Trophoblast cell (in vitro differentiated cells and primary cell): ENCODE results near the gene TSC2.
"Not testable (repeated sequence)": the region's sequence is repeated elsewhere in the genome, so short reads cannot be mapped to it uniquely, and the experiment has no call there.

ENCODE experiments used
- DNase-seq, 2 donors: peaks; one replicate each; pipeline ENCODE4 v3.0.0-alpha.2; 2016
- H2AFZ ChIP-seq: 2 replicates; pipeline ENCODE4 v1.6.1; 2013; ENCODE audit warnings: low read length, moderate library complexity, mild to moderate bottlenecking; ENCODE audit not compliant: insufficient read depth, poor library complexity
- H2AK5ac ChIP-seq: 2 replicates; pipeline ENCODE4 v1.6.1; 2013; ENCODE audit warnings: mild to moderate bottlenecking, low read length
- H2BK120ac ChIP-seq: 2 replicates; pipeline ENCODE4 v1.6.1; 2013; ENCODE audit warnings: low read length, mild to moderate bottlenecking, moderate library complexity; ENCODE audit not compliant: insufficient read depth, poor library complexity
- H2BK12ac ChIP-seq: 2 replicates; pipeline ENCODE4 v1.6.1; 2013; ENCODE audit warnings: mild to moderate bottlenecking, low read length, moderate library complexity
- H2BK5ac ChIP-seq: 2 replicates; pipeline ENCODE4 v1.6.1; 2013; ENCODE audit warnings: low read length, low read depth, moderate library complexity, mild to moderate bottlenecking; ENCODE audit not compliant: poor library complexity
- H3K14ac ChIP-seq: 2 replicates; pipeline ENCODE4 v1.6.1; 2013; ENCODE audit warnings: mild to moderate bottlenecking, low read length
- H3K18ac ChIP-seq: 2 replicates; pipeline ENCODE4 v1.6.1; 2013; ENCODE audit warnings: mild to moderate bottlenecking, low read length
- H3K23ac ChIP-seq: 2 replicates; pipeline ENCODE4 v1.6.1; 2013; ENCODE audit warnings: low read length
- H3K27ac ChIP-seq: 2 replicates; pipeline ENCODE4 v1.5.1; 2013; ENCODE audit warnings: low read depth, mild to moderate bottlenecking, inconsistent platforms, low read length, moderate library complexity
- H3K27me3 ChIP-seq: 2 replicates; pipeline ENCODE4 v1.6.1; 2013; ENCODE audit warnings: inconsistent platforms, mild to moderate bottlenecking, low read length, moderate library complexity; ENCODE audit not compliant: insufficient read depth
- H3K36me3 ChIP-seq, 2 experiments: 1 replicate in 1 of 2; 2 replicates in 1 of 2; pipeline ENCODE4 v1.6.1; 2013; ENCODE audit warnings: low read length in 2 of 2, mild to moderate bottlenecking in 2 of 2, moderate library complexity in 1 of 2; ENCODE audit not compliant: insufficient read depth in 2 of 2, control insufficient read depth in 1 of 2
- H3K4ac ChIP-seq: 2 replicates; pipeline ENCODE4 v1.6.1; 2013; ENCODE audit warnings: low read depth, mild to moderate bottlenecking, low read length, moderate library complexity
- H3K4me1 ChIP-seq, 2 experiments: 1 replicate in 1 of 2; 2 replicates in 1 of 2; pipeline ENCODE4 v1.6.1; 2013; ENCODE audit warnings: low read length in 2 of 2, mild to moderate bottlenecking in 2 of 2, moderate library complexity in 1 of 2; ENCODE audit not compliant: insufficient read depth in 2 of 2, control insufficient read depth in 1 of 2
- H3K4me2 ChIP-seq: 2 replicates; pipeline ENCODE4 v1.6.1; 2013; ENCODE audit warnings: inconsistent platforms, mild to moderate bottlenecking, low read length, moderate library complexity
- H3K4me3 ChIP-seq: 2 replicates; pipeline ENCODE4 v1.5.1; 2013; ENCODE audit warnings: mild to moderate bottlenecking, low read depth, low read length, inconsistent platforms
- H3K79me1 ChIP-seq: one replicate; pipeline ENCODE4 v1.6.1; 2013; ENCODE audit warnings: low read length
- H3K79me2 ChIP-seq: 2 replicates; pipeline ENCODE4 v1.6.1; 2013; ENCODE audit warnings: low read length, mild to moderate bottlenecking; ENCODE audit not compliant: control insufficient read depth, insufficient read depth, poor library complexity
- H3K9ac ChIP-seq: 2 replicates; pipeline ENCODE4 v1.6.1; 2013; ENCODE audit warnings: mild to moderate bottlenecking, low read length
- H3K9me3 ChIP-seq: 2 replicates; pipeline ENCODE4 v1.6.1; 2013; ENCODE audit warnings: low read depth, mild to moderate bottlenecking, control low read depth, inconsistent platforms, low read length; ENCODE audit not compliant: insufficient read depth
- H4K12ac ChIP-seq: 2 replicates; pipeline ENCODE4 v1.6.1; 2013; ENCODE audit warnings: low read depth, mild to moderate bottlenecking, low read length, moderate library complexity
- H4K8ac ChIP-seq: 2 replicates; pipeline ENCODE4 v1.6.1; 2013; ENCODE audit warnings: low read depth, mild to moderate bottlenecking, low read length, moderate library complexity
- H4K91ac ChIP-seq: one replicate; pipeline ENCODE4 v1.6.1; 2013; ENCODE audit warnings: low read depth, mild to moderate bottlenecking, low read length, moderate library complexity
- WGBS: extraction: QIAGEN DNeasy Blood & Tissue Kit; methylation state at CpG from one replicate; pipeline ENCODE4 v1.1.7; 2013; ENCODE audit warnings: missing lambda C conversion rate; ENCODE audit not compliant: insufficient read length, insufficient coverage; ENCODE audit errors: extremely low coverage; 5-methylcytosine and 5-hydroxymethylcytosine counted together

TSC2 gene

GRCh38 chr16:2124694-2125444, 77.1 kb downstream of the TSC2 start:
- Histone ChIP-seq H4K91ac (peak overlapping the region; percentile 87), H3K4ac (peak overlapping the region; percentile 39), H4K12ac (peak overlapping the region; percentile 22), H4K8ac (peak overlapping the region; percentile 51), H2BK120ac (peak overlapping the region; percentile 89), H3K79me1 (peaks cover 23% of the 10 kb centered on the region), H2AK5ac (peak overlapping the region; percentile 21), H3K27ac (peak overlapping the region; percentile 91), H3K18ac (peak overlapping the region; percentile 75), H2BK5ac (peak overlapping the region; percentile 61), H2BK12ac (peak overlapping the region; percentile 46), H3K14ac (peak overlapping the region; percentile 78), H3K4me1 (peaks cover 31 to 36% of the 10 kb centered on the region in 2 experiments), H3K79me2 (peaks cover 13% of the 10 kb centered on the region), H3K4me2 (peak overlapping the region; percentile 50)
- not testable (repeated sequence) for H3K4me3 ChIP-seq, H3K9ac ChIP-seq, H3K23ac ChIP-seq, H3K9me3 ChIP-seq, H3K36me3 ChIP-seq, H3K27me3 ChIP-seq, DNase-seq, H2AFZ ChIP-seq
- WGBS, result no CpG with 5 or more reads among the region's 37 CpGs

DNA sequence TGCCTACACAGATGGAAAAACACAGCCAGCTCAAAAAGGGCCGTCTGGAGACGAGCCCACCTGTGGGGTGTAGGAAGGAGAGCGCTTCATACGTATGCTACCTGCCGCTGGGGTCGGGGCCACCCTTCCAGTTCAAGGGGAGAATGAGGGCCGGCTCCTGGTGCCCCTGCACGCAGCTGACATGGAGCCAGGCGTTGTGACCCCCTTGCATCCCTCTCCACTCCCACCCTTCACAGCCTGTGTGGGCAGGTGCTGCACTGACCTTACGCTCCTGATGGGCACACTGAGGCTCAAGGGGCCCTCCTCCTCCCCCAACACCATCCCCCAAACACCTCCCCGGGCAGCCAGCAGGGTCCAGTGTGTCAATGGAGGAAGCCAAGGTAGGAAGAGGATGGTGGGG, 77.8 kb downstream of the TSC2 start:
- Histone ChIP-seq H3K18ac (peak overlapping the region; percentile 75), H2BK120ac (peak overlapping the region; percentile 29), H3K27ac (peak overlapping the region; percentile 91), H3K14ac (peak overlapping the region; percentile 78), H2BK12ac (peak overlapping the region; percentile 46), H3K4me2 (peak overlapping the region; percentile 50), H3K4ac (peak overlapping the region; percentile 39), H2BK5ac (peak overlapping the region; percentile 61), H4K91ac (peak overlapping the region; percentile 87), H3K79me2 (peaks cover 13% of the 10 kb centered on the region), H3K79me1 (peaks cover 23% of the 10 kb centered on the region), H3K4me1 (peaks cover 31 to 36% of the 10 kb centered on the region in 2 experiments), H2AK5ac (peak overlapping the region; percentile 4)
- not testable (repeated sequence) for H3K9ac ChIP-seq, H2AFZ ChIP-seq, H4K12ac ChIP-seq, H3K4me3 ChIP-seq, H3K9me3 ChIP-seq, H3K36me3 ChIP-seq, DNase-seq, H4K8ac ChIP-seq, H3K23ac ChIP-seq, H3K27me3 ChIP-seq
- WGBS, result no CpG with 5 or more reads among the region's 11 CpGs

DNA sequence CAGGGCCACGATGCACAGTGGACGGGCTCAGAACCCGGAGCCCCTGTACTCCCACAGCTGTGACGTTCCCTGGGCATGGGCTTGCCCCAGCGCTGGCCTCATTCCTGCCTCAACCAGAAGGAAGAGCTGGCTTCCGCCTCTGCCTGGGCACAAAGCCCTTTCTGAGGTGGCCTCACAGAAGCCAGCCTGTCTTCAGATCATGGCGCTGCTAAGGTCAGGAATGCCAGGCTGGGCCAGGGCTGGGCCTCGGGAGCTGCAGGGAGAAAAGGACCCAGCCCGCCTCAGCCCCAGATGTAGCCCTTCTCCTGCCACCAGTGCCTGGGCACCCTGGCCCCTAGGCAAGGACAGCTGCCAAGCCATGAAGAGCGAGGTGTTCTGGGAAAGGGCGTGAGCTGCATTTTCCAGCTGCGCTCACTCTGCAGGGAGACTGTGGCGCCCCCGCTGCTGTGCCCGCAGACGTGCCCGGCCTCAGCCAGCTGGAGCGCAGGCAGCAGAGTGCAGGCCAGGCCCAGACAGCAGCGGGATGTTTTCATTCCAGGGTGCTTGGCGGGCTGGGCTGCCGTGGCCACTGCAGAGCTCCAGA, 78.5 kb downstream of the TSC2 start:
- not testable (repeated sequence) for H4K8ac ChIP-seq, H3K9ac ChIP-seq, H3K4me3 ChIP-seq, H3K4me2 ChIP-seq, H3K27me3 ChIP-seq, H3K27ac ChIP-seq, H3K9me3 ChIP-seq, H2BK5ac ChIP-seq, H3K36me3 ChIP-seq, DNase-seq, H2AK5ac ChIP-seq, H3K23ac ChIP-seq, H2AFZ ChIP-seq, H2BK120ac ChIP-seq
- Histone ChIP-seq H2BK12ac (peak overlapping the region; percentile 72), H3K14ac (peak overlapping the region; percentile 65), H4K91ac (peak overlapping the region; percentile 87), H4K12ac (peak overlapping the region; percentile 56), H3K4me1 (peaks cover 31 to 36% of the 10 kb centered on the region in 2 experiments), H3K4ac (peak overlapping the region; percentile 59), H3K79me1 (peaks cover 23% of the 10 kb centered on the region), H3K18ac (peak overlapping the region; percentile 40), H3K79me2 (peaks cover 13% of the 10 kb centered on the region)
- WGBS, result no CpG with 5 or more reads among the region's 21 CpGs

GRCh38 chr16:2126928-2127556, 79.3 kb downstream of the TSC2 start:
- H4K91ac ChIP-seq, result peak overlapping the region; percentile 20
- not testable (repeated sequence) for H3K27ac ChIP-seq, H4K8ac ChIP-seq, H3K36me3 ChIP-seq, H3K9ac ChIP-seq, H3K23ac ChIP-seq, H3K9me3 ChIP-seq, H3K27me3 ChIP-seq, H3K4me3 ChIP-seq, H3K4me2 ChIP-seq, H2BK5ac ChIP-seq, DNase-seq
- peak overlapping the region; percentile 8 for H3K14ac ChIP-seq
- H2BK12ac ChIP-seq, result peak overlapping the region; percentile 19
- no CpG with 5 or more reads among the region's 31 CpGs for WGBS
- H3K79me1 ChIP-seq, result peaks cover 23% of the 10 kb centered on the region
- peak overlapping the region; percentile 85 for H2AK5ac ChIP-seq
- peak overlapping the region; percentile 3 for H2BK120ac ChIP-seq
- H3K4me1 ChIP-seq, result peaks cover 31 to 36% of the 10 kb centered on the region in 2 experiments
- peak overlapping the region; percentile 85 for H3K18ac ChIP-seq
- peak overlapping the region; percentile 22 for H4K12ac ChIP-seq
- H3K4ac ChIP-seq, result peak overlapping the region; percentile 35
- H2AFZ ChIP-seq, result peak overlapping the region; percentile 45
- peaks cover 11% of the 10 kb centered on the region for H3K79me2 ChIP-seq
